Tibial artery (tissue), 4 donors: ENCODE measurements around the gene SCEL.

Experiments used
- DNase-seq, 2 donors: peaks; one replicate each; pipeline ENCODE4 v3.0.0-alpha.2; 2019
- H3K27ac ChIP-seq, 2 donors: fragments of 200-600 bp; sonication (generic) in 1 of 2; 1 replicate in 1 of 2; 2 replicates in 1 of 2; pipeline ENCODE4 v1.5.1; 2018 to 2019; ENCODE audit warnings: mild to moderate bottlenecking in 1 of 2
- H3K27me3 ChIP-seq, 2 donors: fragments of 200-600 bp; sonication (generic) in 1 of 2; one replicate each; pipeline versions ENCODE4 v1.5.1 to v1.6.0; 2016 to 2019
- H3K36me3 ChIP-seq, 3 donors: fragments of 200-600 bp; sonication (generic) in 2 of 3; one replicate each; pipeline ENCODE4 v1.5.1; 2016 to 2019; ENCODE audit warnings: mild to moderate bottlenecking in 2 of 3
- H3K4me1 ChIP-seq, 4 donors: fragments of 200-600 bp; sonication (generic) in 2 of 4; 1 replicate in 3 of 4; 2 replicates in 1 of 4; pipeline ENCODE4 v1.5.1; 2016 to 2019
- H3K4me3 ChIP-seq, 2 donors: fragments of 200-600 bp; sonication (generic) in 1 of 2; 1 replicate in 1 of 2; 2 replicates in 1 of 2; pipeline ENCODE4 v1.5.1; 2018 to 2019; ENCODE audit warnings: mild to moderate bottlenecking in 2 of 2
- H3K9me3 ChIP-seq, 3 donors: fragments of 200-600 bp; sonication (generic) in 1 of 3; one replicate each; pipeline ENCODE4 v1.5.1; 2016 to 2019
- CTCF ChIP-seq, 2 experiments: fragments of 200-600 bp in 1 of 2; fragments of 450-650 bp in 1 of 2; IDR thresholded peaks; one replicate each; pipeline ENCODE4 v1.5.1; 2017 to 2019; ENCODE audit warnings: antibody characterized with exemption in 2 of 2, mild to moderate bottlenecking in 1 of 2, moderate library complexity in 1 of 2
- intact Hi-C: fragments of 100-400 bp; cut with DNase I; formaldehyde crosslinking; loops from one replicate; pipeline ENCODE4 v1.15.0; 2023; ENCODE audit warnings: low total_unique reads

Gene SCEL

GRCh38 chr13:77508959-77509620 lies 26.4 kb upstream of the SCEL start:
- Histone ChIP-seq H3K27ac (no peak overlapping the region), H3K4me1 (peaks cover 0 to 12% (median 3%) of the 10 kb centered on the region in 4 donors), H3K27me3 (no peaks in the 10 kb centered on the region), H3K36me3 (no peaks in the 10 kb centered on the region), H3K9me3 (no peaks in the 10 kb centered on the region), H3K4me3 (no peak overlapping the region)
- DNase-seq = no peak
- TF ChIP-seq CTCF (IDR thresholded peaks at IDR 0.05) = no peak
- intact Hi-C loops = no loop called here

- no peaks in the 10 kb centered on the region for H3K36me3 ChIP-seq
- H3K9me3 ChIP-seq = no peaks in the 10 kb centered on the region
- H3K4me1 ChIP-seq = peaks cover 0 to 12% (median 3%) of the 10 kb centered on the region in 4 donors
- H3K27ac ChIP-seq = no peak overlapping the region
- no peak overlapping the region for H3K4me3 ChIP-seq
- no peak for TF ChIP-seq CTCF (IDR thresholded peaks at IDR 0.05)
- DNase-seq = no peak
- H3K27me3 ChIP-seq = no peaks in the 10 kb centered on the region
- intact Hi-C loops = no loop called here
Measured at GRCh38 chr13:77510156-77510555, 25.4 kb upstream of the SCEL start.

GRCh38 chr13:77511552-77511951 lies 24.0 kb upstream of the SCEL start:
- Histone ChIP-seq H3K9me3 (no peaks in the 10 kb centered on the region), H3K4me1 (peaks cover 0 to 12% (median 3%) of the 10 kb centered on the region in 4 donors), H3K36me3 (no peaks in the 10 kb centered on the region), H3K27me3 (no peaks in the 10 kb centered on the region), H3K4me3 (no peak overlapping the region), H3K27ac (no peak overlapping the region)
- no peak for DNase-seq
- intact Hi-C loops = no loop called here
- TF ChIP-seq CTCF (IDR thresholded peaks at IDR 0.05) = no peak

DNA sequence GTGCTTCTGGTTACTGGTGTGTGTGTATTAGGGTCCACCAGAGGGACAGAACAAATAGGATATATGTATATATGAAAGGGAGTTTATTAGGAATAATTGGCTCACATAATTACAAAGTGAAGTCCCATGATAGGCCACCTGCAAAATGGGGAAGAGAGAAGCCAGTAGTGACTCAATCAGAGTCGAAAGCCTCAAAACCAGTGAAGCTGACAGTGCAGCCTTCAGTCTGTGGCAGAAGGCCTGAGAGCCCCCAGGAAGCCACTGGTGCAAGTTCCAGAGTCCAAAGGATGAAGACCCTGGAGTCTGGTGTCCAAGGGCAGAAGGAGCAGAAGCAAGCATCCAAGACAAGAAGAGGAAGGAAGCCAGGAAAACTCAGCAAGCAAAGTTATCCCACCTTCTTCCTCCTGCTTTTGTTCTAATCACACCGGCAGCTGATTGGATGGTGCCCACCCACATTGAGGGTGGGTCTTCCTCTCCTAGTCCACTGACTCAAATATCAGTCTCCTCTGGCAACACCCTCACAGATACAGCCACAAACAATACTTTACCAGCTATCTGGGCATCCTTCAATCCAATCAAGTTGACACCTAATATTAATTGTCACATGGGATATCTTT lies 21.7 kb upstream of the SCEL start:
- Histone ChIP-seq H3K27ac (no peak overlapping the region), H3K9me3 (no peaks in the 10 kb centered on the region), H3K27me3 (no peaks in the 10 kb centered on the region), H3K36me3 (no peaks in the 10 kb centered on the region), H3K4me3 (no peak overlapping the region), H3K4me1 (peaks cover 0 to 6% (median 0%) of the 10 kb centered on the region in 4 donors)
- TF ChIP-seq CTCF (IDR thresholded peaks at IDR 0.05) = no peak
- intact Hi-C loops = no loop called here
- no peak for DNase-seq

- no peaks in the 10 kb centered on the region for H3K36me3 ChIP-seq
- peaks cover 0 to 1% (median 0%) of the 10 kb centered on the region in 4 donors for H3K4me1 ChIP-seq
- TF ChIP-seq CTCF (IDR thresholded peaks at IDR 0.05) = no peak
- H3K27ac ChIP-seq = no peak overlapping the region
- no peaks in the 10 kb centered on the region for H3K9me3 ChIP-seq
- no peaks in the 10 kb centered on the region for H3K27me3 ChIP-seq
- DNase-seq = no peak
- H3K4me3 ChIP-seq = no peak overlapping the region
- intact Hi-C loops = no loop called here
Measured at GRCh38 chr13:77514336-77514726, 21.2 kb upstream of the SCEL start.
